Stimulated activated CD4-positive, alpha-beta T cell treated with anti-CD3 and anti-CD28 coated beads, Interleukin-1b, Interleukin-23, amount 100 ng/mL, for 1 hour (primary cell): ENCODE measurements around the gene SNRNP27.
"Not testable (repeated sequence)": the region's sequence is repeated elsewhere in the genome, so short reads cannot be mapped to it uniquely, and the experiment has no call there.

Source experiments
- DNase-seq, 2 donors: peaks; one replicate each; pipeline ENCODE4 v3.0.0-alpha.2; 2020; ENCODE audit warnings: low read depth in 2 of 2

Gene SNRNP27

DNA sequence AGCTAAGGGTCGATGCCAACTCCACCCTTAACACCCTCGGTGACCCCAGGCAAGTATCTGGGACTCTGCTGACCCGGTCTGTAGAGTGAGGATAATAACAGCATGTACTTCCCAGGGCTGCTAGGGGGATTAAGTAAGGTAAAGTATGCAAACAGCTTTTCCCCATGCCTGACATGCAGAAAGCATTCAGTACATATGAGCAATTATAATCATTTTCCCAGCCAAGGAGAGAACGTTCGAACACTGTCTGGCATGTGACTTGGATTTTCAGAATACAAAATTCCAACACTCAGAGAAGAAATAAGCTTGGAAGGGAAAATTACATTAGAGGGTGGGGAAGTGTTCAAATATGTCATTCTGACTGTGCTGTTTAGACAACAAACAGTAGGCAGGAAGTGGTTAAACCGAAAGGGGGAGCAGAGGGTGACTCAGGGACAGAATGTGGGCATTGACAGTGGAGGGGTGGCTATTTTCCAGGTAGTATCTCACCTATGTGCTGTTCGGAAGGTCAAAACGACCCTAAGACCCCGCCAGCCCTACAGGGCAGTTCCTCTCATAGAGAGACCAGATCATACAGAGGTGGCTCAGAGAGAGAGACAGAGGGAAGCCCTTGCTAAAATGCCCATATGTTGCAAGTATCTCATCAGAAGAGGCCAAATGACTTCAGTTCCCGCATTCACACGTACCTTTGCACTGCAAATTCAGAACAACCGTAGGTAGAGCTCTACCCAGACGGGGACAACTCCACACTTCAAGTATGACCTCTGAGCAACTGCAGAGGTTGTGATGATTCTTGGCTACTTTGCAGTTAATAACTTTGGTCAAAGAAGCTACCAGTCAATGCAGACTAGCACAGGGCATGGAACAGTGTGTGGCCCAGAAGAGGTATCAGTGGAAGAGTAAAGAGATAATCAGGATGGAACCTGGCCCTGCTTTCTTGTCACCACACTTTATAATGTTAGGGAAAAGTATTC lies 52.9 kb downstream of the SNRNP27 start:
- DNase-seq: peak in 1 of 2 donors; percentile 13

DNA sequence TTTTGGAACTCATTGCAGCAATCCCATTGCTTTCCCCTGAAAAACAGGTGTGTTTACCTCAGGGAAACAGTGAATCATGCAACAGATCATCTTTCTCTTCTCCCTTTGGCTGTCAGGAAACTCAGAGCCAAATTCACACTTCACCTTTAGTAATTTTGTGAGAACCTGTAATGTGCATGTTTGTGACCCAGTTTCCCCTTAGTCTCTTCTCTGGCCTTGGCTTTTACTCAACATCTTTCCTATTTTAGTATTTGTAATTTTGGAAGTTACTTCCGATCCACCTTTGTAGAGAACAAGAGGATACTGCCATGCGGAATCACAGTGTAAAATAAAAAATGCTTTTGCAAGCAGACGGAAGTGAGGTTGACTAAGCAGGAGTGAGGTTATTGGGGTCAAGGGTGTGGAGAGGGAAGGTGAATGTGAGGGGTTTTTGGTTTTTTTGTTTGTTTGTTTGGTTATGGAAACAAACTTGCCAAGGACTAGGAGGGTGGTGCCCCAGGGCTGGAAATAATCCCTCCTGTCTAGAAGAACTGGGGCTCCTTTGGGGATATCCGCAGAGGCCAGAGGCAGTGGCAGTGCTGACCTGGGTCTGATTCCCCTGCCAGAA lies 53.7 kb downstream of the SNRNP27 start:
- no peak for DNase-seq

DNA sequence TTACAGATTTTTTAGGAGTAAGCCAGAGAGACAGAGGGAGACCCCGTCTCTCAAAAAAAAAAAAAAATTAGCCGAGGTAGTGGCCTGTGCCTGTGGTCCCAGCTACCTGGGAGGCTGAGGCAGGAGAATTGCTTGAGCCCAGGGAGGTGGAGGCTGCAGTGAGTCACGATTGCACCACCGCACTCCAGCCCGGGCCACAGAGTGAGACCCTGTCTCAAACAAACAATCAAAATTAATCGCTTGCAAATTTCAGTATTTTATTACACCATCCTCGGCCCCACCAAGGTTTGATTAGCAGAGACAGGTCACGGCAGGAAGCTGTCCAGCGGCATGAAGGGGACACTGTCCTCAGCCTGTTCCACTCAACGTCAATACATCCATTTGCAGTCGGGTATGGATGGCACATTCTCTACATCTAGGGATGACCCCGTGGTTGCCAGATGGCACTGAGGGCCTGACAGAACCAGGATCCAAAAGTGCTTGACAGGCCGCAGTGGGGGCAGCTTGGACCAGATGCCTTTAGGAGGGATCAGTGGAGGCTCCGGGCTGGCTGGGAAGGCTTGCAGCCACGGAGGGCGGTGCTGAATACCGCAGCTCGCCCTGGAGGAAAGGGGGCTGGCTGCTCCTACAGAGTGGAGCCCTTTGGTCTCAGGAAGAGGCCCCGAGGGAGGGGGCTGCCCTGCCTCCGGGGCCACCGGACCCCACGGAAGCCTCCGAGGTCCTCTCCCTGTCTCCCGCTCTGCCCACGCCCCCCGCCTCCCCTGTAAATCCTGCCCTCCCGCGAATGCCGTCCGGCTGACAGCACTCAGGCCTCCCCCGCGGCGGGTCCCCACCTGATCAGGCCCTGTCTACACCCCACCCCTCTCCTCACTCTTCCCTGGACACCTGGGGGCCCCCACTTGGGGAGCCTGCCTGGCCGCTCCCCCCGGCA lies 54.5 kb downstream of the SNRNP27 start:
- DNase-seq: no peak

DNA sequence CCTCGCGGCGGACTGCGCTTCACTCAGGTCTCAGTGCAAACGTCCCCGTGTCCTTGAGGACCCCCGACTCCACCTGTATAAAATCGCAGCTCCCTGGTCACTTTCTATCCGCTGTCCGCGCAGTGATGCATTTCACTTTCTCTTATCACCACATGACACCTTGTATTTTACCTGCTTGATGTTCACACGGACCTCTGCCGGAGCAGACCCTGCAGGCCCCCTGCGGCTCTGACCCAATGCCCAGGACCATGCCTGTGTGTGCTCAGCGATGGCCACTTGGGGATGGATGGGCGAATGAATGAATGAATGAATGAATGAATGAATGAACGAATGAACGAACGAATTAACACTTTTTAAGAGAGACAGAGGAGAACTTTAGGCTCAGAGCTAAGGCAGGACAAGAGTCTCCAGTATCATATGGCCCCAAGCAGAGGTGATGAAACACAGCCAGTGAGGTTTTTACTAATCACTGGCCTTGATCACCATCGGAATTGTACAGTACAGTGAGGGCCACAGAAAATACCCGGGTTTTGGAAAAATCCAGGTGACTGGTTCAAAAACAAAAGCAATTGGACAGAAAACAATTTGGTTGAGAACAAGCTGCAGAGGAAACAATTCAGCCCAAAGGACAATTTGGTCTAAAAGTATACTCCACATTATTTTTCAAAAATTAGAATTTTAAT lies 55.3 kb downstream of the SNRNP27 start:
- no peak for DNase-seq

DNA sequence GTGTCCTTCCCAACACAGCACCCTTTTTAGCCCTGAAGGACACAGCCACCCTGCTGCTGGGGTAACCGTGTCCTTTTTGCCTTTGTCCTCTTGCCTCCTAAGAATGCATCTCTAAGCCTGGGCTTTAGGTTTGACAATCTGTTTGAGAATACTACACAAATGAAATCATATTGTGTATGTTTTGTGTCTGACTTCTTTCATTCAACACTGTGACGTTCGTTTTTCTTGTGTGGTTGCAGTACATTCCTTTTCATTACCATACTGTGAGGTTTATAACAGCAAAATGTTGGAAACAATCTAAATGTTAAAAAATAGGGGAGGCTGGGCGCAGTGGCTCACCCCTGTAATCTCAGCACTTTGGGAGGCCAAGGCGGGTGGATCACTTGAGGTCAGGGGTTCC lies 56.5 kb downstream of the SNRNP27 start:
- no peak for DNase-seq

DNA sequence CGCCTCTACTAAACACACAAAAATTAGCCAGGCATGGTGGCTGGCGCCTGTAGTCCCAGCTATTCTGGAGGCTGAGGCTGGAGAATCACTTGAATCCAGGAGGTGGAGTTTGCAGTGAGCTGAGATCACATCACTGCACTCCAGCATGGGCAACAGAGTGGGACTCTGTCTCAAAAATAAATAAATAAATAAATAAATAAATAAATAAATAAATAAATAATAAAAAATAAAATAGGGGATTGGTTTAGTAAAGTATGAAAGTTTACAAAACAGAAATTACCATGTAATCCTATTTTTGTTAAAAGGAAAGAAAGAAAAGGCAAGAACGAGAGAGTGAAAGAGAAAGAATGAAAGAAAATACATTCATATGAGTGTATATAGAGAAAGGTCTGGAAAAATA lies 56.9 kb downstream of the SNRNP27 start:
- DNase-seq: not testable (repeated sequence)

DNA sequence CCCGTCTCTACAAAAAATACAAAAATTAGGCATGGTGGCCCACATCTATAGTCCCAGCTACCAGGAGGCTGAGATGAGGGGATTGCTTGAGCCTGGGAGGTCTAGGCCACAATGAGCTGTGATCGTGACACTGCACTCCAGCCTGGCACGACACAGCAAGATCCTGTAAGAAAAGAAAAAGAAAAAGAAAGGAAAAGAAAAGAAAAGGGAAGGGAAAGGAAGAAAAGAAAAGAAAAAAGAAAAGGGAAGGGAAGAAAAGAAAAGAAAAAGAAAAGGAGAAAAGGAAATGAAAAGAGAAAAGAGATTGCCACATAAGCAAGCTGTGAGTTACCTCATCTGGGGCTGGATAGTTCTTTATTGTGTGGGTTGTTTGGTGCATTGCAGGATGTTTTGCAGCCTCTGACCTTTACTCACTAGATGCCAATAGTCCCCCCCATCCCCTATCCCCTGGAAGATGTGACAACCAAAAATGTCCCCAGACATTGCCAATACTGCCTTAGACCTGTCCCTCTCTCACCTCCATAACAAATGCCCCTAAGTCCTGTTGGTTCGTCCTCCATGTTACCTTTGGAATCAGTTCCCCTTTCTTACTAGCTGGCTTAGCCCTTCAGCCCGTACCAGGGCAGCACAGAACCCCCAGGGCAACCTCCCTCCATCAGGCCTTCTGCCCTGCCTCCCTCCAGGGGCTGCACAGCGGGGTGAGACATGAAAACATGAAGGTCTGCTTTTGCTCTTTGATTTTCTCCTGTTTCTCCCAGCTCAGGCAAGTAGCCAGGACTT lies 58.8 kb downstream of the SNRNP27 start:
- DNase-seq: no peak

DNA sequence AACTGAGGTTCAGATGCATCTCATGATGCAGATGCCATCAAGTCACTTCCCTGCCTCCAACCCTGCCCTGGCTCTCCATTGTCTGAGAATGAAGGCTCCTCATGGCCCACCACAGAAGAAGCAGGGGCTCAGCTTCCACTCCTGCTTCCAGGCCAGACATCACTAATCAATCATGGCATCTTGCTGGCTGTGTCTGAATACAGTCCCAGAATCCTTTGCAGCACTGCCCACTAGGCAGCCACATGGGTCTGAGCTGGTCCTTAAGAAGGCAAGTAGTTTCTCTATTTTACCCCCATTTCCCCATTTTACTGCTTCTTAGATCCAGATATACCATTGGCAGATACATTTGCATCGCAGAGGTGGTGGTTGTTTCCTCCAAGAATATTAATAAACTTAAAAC lies 60.3 kb downstream of the SNRNP27 start:
- no peak for DNase-seq
